ENCODE data around the gene NDUFAF7.

DNA sequence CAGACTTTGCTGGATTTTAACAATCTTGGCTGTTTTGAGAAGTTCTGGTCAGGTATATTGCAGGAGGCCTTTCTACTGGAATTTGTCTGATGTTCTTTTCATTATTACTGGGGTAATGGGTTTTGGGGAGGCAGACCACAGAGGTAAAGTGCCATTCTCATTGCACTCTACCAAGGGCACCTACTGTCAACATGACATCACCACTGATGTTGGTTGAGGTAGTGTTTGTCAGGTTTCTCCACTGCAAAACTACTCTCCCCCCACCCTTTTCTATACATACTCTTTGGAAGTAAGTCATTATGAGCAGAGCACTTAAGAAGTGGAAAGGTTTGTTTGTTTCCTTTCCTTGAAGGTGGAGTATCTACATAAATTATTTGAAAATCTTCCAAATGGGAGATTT, 66.2 kb downstream of the NDUFAF7 start:
- TF ChIP-seq EZH2 (IDR thresholded peaks at IDR 0.05; ENCODE audit: borderline replicate concordance, low read length) = no peak
- TF ChIP-seq, protein P1, sequence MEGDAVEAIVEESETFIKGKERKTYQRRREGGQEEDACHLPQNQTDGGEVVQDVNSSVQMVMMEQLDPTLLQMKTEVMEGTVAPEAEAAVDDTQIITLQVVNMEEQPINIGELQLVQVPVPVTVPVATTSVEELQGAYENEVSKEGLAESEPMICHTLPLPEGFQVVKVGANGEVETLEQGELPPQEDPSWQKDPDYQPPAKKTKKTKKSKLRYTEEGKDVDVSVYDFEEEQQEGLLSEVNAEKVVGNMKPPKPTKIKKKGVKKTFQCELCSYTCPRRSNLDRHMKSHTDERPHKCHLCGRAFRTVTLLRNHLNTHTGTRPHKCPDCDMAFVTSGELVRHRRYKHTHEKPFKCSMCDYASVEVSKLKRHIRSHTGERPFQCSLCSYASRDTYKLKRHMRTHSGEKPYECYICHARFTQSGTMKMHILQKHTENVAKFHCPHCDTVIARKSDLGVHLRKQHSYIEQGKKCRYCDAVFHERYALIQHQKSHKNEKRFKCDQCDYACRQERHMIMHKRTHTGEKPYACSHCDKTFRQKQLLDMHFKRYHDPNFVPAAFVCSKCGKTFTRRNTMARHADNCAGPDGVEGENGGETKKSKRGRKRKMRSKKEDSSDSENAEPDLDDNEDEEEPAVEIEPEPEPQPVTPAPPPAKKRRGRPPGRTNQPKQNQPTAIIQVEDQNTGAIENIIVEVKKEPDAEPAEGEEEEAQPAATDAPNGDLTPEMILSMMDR (conservative IDR thresholded peaks at IDR 0.05 in 1 of 2, IDR thresholded peaks at IDR 0.05 in 1 of 2; ENCODE audit: extremely low read depth in 1 of 2, insufficient read depth in 1 of 2, low read depth in 1 of 2, low read length in 2 of 2) = no peak

Data from mammary epithelial cell (primary cell).